ENCODE results near the gene COLEC11. TPM values are rescaled to one million over a fixed set of nuclear protein-coding genes. Genes with fewer than 3 reads are reported as not detected.
"Not testable (repeated sequence)": the region's sequence is repeated elsewhere in the genome, so short reads cannot be mapped to it uniquely, and the experiment has no call there.

Gene COLEC11
- total RNA-seq, 1 donor from 2014 or later, result 40.1 TPM

DNA sequence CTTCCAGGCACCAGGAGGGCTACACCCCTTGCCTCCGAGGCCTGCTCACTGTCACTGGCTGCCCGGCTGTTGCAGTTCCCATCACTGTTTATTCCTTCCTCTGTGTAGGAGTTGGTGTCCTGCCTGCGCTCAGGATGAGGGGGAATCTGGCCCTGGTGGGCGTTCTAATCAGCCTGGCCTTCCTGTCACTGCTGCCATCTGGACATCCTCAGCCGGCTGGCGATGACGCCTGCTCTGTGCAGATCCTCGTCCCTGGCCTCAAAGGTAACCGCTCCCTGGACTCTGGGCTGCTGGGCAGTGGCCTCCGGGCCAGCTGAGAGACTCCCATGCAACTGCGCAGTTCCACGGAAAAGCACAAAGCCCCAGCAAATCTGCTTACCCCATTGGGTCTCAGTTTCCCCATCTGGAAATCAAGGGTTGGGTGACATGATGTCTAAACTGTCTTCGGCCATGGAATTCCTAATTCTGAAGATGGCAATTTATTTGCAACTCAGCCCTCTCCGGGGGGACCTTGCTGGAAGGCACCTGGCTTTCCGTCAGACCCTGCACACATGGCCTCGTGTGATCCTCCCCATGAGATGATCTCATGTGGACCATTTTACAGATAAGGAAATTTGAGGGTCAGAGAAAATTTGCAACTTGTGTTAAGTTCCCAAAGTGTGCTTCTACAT lies 9.4 kb downstream of the COLEC11 start:
- peak; percentile 8 for ATAC-seq
- peak; percentile 43 for DNase-seq (ENCODE audit: low spot score)

DNA sequence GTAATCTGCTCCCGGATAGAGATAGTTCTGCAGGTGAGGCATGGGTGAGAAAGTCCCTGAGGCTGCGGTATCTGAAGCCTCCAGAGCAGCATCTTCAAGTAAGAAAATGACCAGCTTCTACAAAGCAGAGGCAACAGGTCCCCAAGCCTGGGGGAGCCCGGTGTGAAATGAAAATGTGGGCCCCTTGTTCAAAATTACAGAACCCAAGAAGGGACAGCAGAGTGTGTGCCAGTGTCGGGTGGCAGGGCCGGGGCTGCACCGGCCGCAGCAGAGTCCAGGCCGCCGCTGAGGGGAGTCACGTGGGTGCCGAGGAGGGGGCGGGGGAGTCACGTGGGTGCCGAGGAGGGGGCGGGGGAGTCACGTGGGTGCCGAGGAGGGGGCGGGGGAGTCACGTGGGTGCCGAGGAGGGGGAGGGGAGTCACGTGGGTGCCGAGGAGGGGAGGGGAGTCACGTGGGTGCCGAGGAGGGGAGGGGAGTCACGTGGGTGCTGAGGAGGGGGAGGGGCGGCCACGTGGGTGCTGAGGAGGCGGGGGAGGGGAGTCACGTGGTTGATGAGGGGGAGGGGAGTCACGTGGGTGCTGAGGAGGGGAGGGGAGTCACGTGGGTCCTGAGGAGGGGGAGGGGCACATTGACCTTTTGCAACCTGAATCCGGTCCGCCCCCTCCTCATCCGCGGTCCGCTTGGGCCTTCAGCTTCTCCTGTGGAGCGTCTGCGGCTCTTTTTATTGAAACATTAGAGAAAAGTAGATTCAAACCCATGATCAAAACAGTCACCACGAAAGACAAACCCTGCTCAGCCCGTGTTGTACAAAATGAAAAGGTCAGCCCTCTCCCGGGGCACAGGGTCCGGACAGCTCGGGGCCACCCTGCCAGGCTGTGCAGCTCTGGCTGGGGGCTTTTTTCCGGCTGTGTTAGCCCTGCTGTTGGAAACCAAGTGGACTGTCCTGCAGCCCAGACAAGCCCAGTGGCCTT lies 10.4 kb downstream of the COLEC11 start:
- DNase-seq (ENCODE audit: low spot score), result peak; percentile 42
- peak; percentile 60 for ATAC-seq

DNA sequence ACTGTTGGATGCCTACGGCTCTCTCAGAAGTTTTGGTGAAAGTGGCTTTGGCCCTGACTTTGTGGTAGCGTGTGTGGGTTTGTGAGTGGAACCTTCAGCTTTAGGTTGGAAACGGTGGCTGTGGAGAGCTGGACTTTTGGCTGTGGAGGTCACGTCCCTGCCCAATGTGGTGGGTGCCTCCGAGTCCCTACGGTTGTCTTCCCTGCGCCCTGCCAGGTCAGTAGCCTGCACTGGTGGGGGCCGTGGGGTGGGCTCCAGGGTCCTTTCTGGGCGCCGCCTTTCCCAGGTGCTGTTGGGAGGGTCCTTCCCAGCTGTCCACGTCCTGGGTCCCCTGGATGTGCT lies 11.1 kb downstream of the COLEC11 start:
- DNase-seq (ENCODE audit: low spot score) (peak; percentile 39), ATAC-seq (no peak)

DNA sequence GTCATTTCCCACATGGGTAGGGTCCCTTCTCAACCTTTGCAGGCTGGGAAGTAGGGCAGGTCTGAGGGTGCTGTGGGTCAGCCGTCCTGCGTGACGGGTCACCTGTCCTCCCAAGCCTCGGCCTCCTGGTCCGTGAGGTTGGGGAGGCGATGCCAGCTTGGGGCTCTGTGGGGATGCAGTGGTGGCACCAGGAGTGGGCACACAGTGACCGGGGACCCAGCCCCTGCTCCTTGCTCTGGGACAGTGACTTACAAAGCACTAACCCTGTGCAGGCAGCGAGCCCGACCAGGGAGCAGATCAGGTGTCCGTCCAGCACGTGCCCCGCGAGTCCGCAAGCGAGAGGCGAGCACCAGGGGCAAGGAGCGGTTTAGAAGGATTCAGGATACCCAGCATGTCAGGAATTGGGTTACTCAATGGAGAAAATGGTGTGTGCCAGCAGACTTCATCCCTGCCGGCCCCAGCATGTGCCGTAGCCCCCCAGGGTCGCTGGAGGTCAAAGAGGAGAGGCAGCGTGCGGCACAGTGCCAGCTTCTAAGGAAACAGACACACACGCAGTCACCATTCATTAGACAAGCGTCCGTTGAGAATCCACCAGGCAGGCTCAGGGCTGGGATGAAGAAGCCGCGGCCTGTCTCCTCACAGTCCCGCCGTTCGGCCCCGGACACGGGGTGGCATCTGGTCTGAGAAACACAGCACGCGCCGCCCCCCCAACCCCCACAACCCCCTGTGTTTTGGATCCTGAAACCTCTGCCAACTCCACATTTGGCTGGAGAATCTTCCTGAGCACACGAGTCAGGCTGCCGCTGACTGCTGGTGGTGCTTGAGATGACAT lies 11.7 kb downstream of the COLEC11 start:
- DNase-seq (ENCODE audit: low spot score) (peak; percentile 45), ATAC-seq (peak; percentile 51)

DNA sequence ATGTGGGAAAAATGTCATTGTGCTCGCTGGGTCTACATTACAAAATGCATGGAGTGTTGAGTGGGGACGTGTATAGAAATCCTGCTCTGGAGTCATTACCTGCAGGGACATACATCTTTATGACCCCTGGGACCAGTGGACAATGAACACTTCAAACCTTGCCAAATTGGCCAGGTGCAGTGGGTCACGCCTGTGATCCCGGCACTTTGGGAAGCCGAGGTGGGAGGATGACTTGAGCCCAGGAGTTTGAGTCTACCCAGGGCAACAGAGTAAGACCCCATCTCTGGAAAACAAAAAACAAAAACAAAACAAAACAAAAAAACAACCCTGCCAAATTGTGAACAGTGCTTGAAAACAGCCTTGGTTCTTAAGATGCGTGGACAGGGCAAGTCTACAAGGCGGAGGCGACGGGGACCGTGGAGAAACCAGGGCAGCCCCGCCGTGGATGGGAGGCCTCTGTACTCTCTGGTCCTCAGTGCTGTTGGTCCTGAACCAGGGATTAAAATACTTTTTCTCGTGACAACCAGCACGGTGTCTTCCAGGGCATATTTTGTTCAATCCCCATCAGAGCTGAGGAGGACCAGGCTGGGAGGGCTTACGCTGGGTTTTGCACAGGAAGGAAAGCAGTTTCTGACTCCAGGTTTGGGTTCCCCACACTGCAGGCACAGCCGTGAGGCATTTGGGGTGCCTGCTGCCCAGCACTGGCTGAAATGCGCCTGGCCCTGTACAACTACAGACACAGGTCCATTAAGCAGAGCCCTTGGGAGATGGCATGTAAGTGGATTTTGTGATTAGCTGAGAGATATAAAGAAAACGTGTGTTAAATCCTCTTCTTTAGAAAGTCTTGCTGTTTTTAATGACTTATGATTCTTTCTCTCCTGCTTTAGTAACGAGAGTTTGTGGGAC lies 13.7 kb downstream of the COLEC11 start:
- no peak for ATAC-seq
- DNase-seq (ENCODE audit: low spot score), result peak; percentile 15

DNA sequence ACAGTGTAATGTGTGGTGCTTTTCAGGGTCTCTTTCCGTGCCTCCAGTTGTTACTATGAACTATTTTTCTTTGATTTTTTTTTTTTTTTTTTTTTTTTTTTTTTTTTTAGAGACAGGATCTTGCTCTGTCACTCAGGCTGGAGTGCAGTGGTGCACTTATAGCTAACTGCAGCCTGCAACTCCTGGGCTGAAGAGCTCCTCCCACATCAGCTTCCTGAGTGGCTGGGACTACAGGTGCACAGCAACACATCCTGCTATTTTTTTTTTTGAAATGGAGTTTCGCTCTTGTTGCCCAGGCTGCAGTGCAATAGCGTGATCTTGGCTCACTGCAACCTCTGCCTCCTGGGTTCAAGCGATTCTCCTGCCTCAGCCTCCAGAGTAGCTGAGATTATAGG lies 14.4 kb downstream of the COLEC11 start:
- not testable (repeated sequence) for DNase-seq (ENCODE audit: low spot score); ATAC-seq

DNA sequence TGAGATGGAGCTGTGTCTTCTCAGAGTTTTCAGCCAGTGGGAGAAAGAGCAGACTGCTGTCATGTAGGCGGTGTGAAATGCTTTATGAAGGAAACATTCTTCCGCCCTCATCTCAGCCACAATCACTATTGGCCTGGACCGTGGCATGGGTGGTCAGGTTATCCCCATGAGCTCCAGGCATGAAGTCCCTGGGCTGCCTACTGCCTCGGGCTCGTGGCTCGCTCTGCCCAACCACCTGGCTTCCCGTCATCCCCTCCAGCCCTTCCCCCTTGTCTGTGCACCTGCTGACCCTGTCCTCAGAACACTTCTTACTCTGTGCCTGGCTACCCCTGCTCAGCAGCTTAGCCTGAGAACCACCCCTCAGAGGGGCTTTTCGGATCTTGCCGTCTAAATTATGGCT lies 15.5 kb downstream of the COLEC11 start:
- ATAC-seq (no peak), DNase-seq (ENCODE audit: low spot score) (peak; percentile 10)

DNA sequence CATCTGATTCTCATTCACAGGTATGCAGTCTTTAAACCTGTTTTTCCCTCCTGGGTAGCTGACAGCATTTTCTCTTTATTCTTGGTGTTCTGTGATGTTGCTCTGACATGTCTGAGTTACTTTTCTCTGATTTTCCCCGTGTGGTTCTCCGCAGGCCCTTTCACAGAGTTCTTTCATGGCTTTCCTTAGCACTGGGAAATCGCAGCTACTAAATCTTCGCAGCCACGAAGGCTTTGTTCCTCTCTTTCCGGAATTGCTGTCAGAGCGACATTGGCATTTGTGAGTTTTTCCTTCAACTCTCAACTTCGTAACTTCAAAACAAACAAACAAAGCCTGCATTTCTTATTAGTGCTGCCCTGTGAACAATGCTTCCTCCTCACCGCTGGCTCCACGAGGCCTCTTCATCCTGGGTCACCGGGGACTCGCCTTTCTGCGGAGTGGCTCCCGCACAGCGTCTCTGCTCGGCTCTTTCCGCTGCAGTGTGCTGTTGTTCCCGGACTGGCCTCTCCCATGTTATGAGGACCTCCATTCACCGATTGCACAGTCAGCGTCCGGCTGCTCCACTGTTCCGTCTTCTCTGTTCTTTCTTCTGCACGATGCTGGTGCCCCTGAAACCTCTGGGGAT lies 16.1 kb downstream of the COLEC11 start:
- DNase-seq (ENCODE audit: low spot score), result peak; percentile 30
- ATAC-seq, result no peak

DNA sequence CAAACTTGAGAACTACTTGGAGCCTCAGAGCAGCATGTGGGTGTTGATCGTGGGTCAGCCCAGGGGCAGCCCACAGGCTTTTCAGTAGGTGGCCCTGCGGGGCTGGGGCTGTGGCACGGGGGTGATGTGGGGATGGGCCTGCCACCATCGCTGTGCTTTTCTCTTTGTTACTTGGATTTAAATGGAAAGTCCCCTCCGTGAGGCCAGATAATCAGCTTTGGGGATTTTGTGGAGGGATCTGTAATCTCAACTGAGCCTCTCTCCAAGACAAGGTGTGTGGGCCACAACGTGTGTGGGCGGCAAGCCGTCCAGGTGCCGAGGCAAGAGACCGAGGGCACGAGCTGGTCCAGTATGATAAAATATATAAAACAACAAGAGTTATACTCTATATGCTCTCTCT lies 16.7 kb downstream of the COLEC11 start:
- ATAC-seq (no peak), DNase-seq (ENCODE audit: low spot score) (no peak)

DNA sequence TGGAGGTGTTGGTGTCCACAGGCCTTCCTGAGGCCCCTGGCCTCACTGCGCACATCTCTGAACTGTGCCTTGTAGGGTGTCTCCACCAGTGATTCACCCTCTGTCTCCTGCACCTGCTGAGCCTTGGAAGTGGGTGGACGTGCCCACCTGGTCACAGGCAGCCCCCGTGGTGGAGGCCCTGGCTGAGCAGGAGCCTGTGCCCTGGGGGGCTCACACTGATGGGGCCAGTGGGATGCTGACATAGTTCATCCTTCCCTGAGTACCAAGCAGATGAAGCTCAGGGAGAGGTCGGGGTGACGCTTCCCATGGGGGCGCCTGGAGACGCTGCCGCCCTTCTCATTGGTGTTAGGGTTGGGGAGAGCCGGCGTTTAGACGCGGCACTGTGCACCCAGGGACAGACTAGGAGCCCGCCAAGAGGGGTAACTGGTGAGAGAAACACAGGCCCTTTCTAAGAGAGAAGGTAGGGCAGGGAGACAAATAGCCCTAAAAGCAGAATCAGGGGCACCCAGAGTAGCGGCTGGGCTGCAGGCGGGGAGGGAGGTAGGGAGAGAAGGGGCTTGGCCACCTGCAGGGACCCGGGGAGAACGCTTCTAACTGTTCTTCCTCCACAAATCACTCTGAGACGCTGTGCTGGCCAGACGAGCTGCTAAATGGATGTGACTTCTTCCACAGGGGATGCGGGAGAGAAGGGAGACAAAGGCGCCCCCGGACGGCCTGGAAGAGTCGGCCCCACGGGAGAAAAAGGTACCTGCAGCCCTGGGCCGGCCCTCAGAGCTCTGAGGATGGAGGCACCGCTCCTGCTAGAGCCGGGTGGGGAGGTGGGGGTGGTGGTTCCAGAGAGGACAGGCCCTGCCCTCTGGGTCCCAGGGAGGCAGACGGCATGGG lies 18.0 kb downstream of the COLEC11 start:
- peak; percentile 34 for DNase-seq (ENCODE audit: low spot score)
- ATAC-seq, result no peak

DNA sequence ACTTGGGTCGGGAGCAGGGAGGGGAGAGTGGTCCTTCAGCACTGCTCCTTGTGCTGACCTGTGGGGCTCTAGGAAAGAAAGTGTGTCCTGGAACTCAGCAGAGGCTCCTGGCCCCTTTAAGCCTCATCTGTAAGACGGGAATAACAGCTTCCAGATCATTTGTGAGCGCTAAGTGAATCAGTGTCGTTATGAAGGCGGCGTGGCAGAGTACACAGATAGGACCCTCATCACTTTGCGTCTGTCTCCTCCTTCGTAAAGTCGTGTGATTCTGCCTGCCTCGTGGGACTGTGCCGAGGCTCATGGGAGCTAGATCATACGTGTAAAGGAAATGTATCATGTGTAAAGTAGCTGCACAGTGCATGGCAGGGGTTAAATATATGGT lies 18.6 kb downstream of the COLEC11 start:
- no peak for DNase-seq (ENCODE audit: low spot score)
- no peak for ATAC-seq

DNA sequence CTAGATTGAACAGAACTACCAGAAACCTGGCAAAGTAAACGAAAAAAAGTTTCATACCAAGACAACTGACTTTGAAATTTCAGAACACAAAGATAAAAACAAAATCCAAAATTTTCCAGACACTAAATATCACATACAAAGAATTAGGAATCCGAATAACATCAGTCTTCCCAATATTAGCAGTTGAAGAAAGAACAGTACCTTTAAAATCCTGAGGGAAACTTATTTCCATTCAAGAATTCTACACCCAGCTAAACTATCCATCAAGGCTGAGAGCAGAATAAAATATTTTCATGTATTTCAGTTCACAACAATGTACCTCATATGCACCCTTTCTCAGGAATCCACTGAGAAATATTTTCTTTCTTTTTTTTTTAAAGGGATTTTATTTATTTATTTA lies 19.8 kb downstream of the COLEC11 start:
- DNase-seq (ENCODE audit: low spot score), result not testable (repeated sequence)

DNA sequence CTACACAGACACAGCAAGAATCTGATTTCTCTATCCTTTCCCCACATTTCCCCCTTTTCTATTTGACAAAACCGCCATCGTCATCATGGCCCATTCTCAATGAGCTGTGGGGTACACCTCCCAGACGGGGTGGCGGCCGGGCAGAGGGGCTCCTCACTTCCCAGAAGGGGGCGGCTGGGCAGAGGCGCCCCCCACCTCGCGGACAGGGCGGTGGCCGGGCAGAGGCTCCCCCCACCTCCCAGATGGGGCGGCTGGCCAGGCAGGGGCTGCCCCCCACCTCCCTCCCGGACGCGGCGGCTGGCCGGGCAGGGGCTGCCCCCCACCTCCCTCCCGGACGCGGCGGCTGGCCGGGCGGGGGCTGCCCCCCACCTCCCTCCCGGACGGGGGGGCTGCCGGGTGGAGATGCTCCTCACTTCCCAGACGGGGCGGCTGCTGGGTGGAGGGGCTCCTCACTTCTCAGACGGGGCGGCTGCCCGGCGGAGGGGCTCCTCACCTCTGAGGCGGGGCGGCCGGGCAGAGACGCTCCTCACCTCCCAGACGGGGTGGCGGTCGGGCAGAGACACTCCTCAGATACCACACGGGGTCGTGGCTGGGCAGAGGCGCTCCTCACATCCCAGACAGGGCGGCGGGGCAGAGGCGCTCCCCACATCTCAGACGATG lies 20.8 kb downstream of the COLEC11 start:
- peak; percentile 33 for DNase-seq (ENCODE audit: low spot score)
- not testable (repeated sequence) for ATAC-seq

More for the DNA sequence above, 19.8 kb downstream of the COLEC11 start:
- ATAC-seq, result not testable (repeated sequence)

DNA sequence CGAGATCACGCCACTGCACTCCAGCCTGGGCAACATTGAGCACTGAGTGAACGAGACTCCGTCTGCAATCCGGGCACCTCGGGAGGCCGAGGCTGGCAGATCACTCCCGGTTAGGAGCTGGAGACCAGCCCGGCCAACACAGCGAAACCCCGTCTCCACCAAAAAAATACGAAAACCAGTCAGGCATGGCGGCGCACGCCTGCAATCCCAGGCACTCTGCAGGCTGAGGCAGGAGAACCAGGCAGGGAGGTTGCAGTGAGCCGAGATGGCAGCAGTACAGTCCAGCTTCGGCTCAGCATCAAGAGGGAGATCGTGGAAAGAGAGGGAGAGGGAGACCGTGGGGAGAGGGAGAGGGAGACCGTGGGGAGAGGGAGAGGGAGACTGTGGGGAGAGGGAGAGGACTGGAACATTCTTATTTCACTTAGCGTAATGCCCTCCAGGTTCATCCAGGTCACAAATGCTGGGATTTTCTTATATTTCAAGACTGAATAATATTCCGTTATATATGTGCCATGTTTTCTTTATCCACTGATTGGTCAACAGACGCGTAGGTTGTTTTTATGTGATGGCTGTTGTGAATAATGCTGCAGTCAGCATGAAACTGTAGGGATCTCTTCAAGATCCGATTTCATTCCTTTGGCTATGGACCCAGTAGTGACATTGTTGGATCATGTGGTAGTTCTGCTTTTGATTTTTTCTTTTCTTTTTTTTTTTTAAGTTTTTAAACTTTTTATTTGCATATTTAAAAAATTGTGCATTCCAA lies 21.7 kb downstream of the COLEC11 start:
- ATAC-seq; DNase-seq (ENCODE audit: low spot score): not testable (repeated sequence)

DNA sequence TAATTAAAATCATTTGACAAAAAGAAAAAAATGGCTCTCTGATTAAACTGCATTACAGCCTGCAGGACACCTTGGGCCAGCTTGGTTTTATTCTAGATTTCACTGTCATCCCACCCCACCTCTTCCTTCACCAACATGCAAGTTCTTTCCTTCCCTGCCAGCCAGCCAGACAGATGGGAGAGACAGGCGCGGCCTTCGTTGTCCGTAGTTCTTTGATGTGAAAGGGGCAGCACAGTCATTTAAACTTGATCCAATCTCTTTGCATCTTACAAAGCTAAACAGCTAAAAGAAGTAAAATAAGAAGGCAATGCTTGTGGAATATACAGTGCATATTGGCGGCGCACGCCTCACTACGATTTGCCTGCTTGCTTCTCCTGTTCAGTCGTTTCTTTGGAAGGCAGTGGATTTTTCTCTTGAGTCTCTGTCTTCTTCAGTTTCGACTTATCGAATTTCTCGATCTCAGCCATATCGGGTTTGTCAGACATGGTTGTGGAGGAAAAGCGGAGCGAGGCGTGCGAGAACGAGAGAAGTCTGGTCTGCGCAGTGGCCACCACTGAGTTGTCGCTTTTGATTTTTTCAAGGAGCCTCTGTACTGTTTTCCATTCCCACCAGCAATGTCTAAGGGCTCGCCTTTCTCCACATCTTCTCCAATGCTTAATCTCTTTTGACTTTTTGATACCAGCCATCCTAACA lies 22.4 kb downstream of the COLEC11 start:
- DNase-seq (ENCODE audit: low spot score) (peak; percentile 23), ATAC-seq (no peak)

DNA sequence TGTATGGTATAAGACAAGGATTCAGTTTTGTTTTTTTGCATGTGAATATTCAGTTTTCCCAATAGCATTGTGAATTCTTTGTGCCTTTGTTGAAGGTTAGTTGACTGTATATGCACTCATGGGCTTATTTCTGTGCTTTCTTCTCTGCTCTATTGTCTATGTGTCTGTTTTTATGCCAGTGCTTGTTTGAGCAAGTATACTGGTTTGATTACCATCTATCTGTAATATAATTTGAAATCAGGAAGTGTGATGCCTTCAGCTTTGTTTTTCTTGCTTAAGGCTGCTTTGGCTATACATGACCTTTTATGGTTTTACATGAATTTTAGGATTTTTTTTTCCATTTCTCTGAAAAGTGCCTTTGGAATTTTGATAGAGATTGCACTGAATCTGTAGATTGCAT lies 23.5 kb downstream of the COLEC11 start:
- DNase-seq (ENCODE audit: low spot score), result no peak
- no peak for ATAC-seq

DNA sequence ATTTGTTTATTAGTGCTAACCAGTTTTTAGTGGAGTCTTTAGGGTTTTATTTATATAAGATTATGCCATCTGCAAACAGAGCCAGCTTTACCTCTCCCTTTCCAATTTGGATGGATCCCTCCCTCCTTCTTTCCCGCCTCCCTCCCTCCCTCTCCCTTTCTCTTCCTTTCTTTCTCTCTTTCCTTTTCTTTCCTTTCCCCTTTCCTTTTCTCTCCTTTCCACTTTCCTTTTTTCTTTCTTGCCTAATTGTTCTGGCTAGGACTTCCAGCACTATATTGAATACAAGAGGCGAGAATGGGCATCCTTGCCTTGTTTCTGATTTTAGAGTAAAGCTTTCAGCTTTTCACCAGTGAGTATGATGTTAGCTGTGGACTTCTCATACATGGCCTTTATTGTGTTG lies 24.1 kb downstream of the COLEC11 start:
- no peak for DNase-seq (ENCODE audit: low spot score)

More for the DNA sequence above, 24.1 kb downstream of the COLEC11 start:
- no peak for ATAC-seq
